Fibroblast of pulmonary artery (primary cell): Measurements from ENCODE around the gene STN1.

ENCODE experiments used
- DNase-seq: peaks from one replicate; pipeline ENCODE4 v3.0.0-alpha.2; 2010; ENCODE audit warnings: low read depth
- H3K4me3 ChIP-seq: replicated peaks from 2 replicates; pipeline ENCODE4 v1.5.1; 2011; ENCODE audit warnings: low read depth, mild to moderate bottlenecking, control low read depth, low read length, moderate library complexity
- CTCF ChIP-seq: IDR thresholded peaks from 2 replicates; pipeline ENCODE4 v1.5.1; 2011; ENCODE audit warnings: mild to moderate bottlenecking, control low read depth, low read length, inconsistent platforms; ENCODE audit errors: missing control alignments

STN1 gene

DNA sequence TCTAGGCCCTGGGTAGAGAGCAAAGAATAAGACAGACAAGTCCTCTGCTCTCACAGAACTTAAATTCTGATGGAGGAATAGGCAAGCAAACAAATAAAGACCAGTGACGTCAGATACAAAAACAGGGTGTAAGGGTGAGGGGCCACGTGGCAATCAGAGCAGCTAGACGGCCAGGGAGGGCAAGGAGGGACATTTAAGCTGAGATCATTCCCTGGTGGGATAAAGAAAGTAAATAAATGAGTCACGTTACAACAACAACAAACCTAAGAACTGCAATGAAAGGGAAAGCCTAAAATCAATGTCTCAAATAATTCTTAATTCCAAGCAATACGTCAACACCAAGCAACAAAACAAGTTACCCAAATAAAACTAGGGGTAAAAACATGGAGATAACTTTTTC, 21.8 kb downstream of the STN1 start:
- DNase-seq: peak; percentile 21
- no peak for TF ChIP-seq CTCF
- no peak overlapping the region for H3K4me3 ChIP-seq

GRCh38 chr10:103895411-103896186, 22.4 kb downstream of the STN1 start:
- TF ChIP-seq CTCF: no peak
- H3K4me3 ChIP-seq: no peak overlapping the region
- DNase-seq: peak; percentile 32

- DNase-seq: peak; percentile 82
- H3K4me3 ChIP-seq: no peak overlapping the region
Measured at GRCh38 chr10:103894441-103894864, 23.5 kb downstream of the STN1 start.

GRCh38 chr10:103893817-103894216, 24.2 kb downstream of the STN1 start:
- H3K4me3 ChIP-seq: no peak overlapping the region
- no peak for DNase-seq
- no peak for TF ChIP-seq CTCF

More at GRCh38 chr10:103894441-103894864, 23.5 kb downstream of the STN1 start:
- no peak for TF ChIP-seq CTCF

GRCh38 chr10:103892181-103892580, 25.8 kb downstream of the STN1 start:
- no peak for DNase-seq
- no peak overlapping the region for H3K4me3 ChIP-seq
- no peak for TF ChIP-seq CTCF

- H3K4me3 ChIP-seq: no peak overlapping the region
- DNase-seq: no peak
- no peak for TF ChIP-seq CTCF
Measured at GRCh38 chr10:103890688-103891087, 27.3 kb downstream of the STN1 start.

DNA sequence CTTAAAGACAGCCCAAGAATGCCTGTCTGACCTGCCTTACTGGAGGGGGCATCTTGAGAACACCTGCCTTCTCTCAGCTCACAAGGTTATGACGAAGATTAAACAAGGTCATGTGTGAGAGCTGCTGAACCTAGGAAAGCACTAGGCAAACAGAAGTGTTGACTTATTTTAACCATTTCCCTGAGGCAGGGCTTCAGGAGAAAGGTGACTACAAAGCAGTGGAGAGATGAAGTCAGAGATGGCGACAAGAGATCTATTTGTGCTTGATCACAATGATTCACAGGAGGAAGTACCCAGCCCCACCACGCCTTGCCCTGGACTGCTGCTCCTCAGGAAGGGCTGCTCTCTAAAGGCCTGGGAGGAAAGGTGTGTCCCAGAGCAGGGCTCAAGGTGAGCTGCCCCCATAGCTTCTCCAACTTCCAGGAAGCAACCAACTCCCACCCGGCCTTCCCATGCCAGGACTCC, 27.8 kb downstream of the STN1 start:
- peak; percentile 9 for DNase-seq
- no peak for TF ChIP-seq CTCF
- no peak overlapping the region for H3K4me3 ChIP-seq
